Lower leg skin (tissue), 3 donors: Measurements from ENCODE around the gene AP3M1.

Source experiments
- CTCF ChIP-seq, 3 donors: fragments of 450-650 bp; IDR thresholded peaks; one replicate each; pipeline ENCODE4 v1.5.1; 2016; ENCODE audit warnings: antibody characterized with exemption in 3 of 3, mild to moderate bottlenecking in 3 of 3, moderate library complexity in 2 of 3
- POLR2A ChIP-seq, 2 donors: fragments of 450-650 bp; IDR thresholded peaks; one replicate each; pipeline ENCODE4 v1.6.1; 2016 to 2017; ENCODE audit warnings: antibody characterized with exemption in 2 of 2, mild to moderate bottlenecking in 1 of 2, moderate library complexity in 1 of 2

- TF ChIP-seq POLR2A (IDR thresholded peaks at IDR 0.05) (no peak), CTCF (IDR thresholded peaks at IDR 0.05) (no peak)
These were observed 6.3 kb upstream of the AP3M1 start for GRCh38 chr10:74156919-74157289.
